Kidney epithelial cell (primary cell): ENCODE data around the gene ORMDL2. TPM values are rescaled to one million over a fixed set of nuclear protein-coding genes. Genes with fewer than 3 reads are reported as not detected.
"Not testable (repeated sequence)": the region's sequence is repeated elsewhere in the genome, so short reads cannot be mapped to it uniquely, and the experiment has no call there.

Source experiments
- DNase-seq: peaks from one replicate; pipeline ENCODE4 v3.0.0-alpha.2; 2010; ENCODE audit warnings: low read depth
- H3K27me3 ChIP-seq: 2 replicates; pipeline ENCODE4 v1.6.0; 2011; ENCODE audit warnings: low read length; ENCODE audit not compliant: control insufficient read depth, insufficient read depth
- H3K36me3 ChIP-seq: 2 replicates; pipeline ENCODE4 v1.5.1; 2011; ENCODE audit warnings: low read length; ENCODE audit not compliant: control insufficient read depth, insufficient read depth
- H3K4me3 ChIP-seq: 2 replicates; pipeline ENCODE4 v1.5.1; 2011; ENCODE audit warnings: low read depth, mild to moderate bottlenecking, control low read depth, low read length
- total RNA-seq: library from RNA; depleted of rRNA; stranded (reverse); fragments of >200 nt; gene quantifications from 2 replicates; pipeline ENCODE4 v1.2.3, GENCODE V29; 2015
- TF ChIP-seq, protein P1 (sequence below): IDR thresholded peaks from 2 replicates; pipeline ENCODE4 v1.5.1; 2011; ENCODE audit warnings: mild to moderate bottlenecking, moderate library complexity, low read length, control low read depth, inconsistent platforms; ENCODE audit not compliant: insufficient read depth, poor library complexity, severe bottlenecking

ORMDL2 gene
- total RNA-seq, 1 donor from 2014 or later, result 37.0 TPM

DNA sequence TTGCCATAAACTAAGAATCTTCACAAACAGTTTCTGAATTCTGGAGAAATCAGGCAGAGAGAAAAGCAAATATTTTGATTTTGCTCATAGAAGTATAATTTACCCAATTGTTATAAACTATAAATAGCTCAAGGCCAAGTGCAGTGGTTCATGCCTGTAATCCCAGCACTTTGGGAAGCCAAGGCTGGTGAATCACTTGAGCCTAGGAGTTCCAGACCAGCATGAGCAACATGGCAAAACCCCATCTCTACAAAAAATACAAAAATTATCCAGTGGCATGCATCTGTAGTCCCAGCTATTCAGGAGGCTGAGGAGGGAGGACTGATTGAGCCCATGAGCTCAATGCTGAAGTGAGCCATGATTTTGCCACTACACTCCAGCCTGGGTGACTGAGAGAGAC, 44.4 kb downstream of the ORMDL2 start:
- Histone ChIP-seq H3K36me3 (no peaks in the 10 kb centered on the region), H3K27me3 (no peaks in the 10 kb centered on the region), H3K4me3 (no peak overlapping the region)
- TF ChIP-seq, protein P1, sequence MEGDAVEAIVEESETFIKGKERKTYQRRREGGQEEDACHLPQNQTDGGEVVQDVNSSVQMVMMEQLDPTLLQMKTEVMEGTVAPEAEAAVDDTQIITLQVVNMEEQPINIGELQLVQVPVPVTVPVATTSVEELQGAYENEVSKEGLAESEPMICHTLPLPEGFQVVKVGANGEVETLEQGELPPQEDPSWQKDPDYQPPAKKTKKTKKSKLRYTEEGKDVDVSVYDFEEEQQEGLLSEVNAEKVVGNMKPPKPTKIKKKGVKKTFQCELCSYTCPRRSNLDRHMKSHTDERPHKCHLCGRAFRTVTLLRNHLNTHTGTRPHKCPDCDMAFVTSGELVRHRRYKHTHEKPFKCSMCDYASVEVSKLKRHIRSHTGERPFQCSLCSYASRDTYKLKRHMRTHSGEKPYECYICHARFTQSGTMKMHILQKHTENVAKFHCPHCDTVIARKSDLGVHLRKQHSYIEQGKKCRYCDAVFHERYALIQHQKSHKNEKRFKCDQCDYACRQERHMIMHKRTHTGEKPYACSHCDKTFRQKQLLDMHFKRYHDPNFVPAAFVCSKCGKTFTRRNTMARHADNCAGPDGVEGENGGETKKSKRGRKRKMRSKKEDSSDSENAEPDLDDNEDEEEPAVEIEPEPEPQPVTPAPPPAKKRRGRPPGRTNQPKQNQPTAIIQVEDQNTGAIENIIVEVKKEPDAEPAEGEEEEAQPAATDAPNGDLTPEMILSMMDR, result no peak
- DNase-seq, result no peak

DNA sequence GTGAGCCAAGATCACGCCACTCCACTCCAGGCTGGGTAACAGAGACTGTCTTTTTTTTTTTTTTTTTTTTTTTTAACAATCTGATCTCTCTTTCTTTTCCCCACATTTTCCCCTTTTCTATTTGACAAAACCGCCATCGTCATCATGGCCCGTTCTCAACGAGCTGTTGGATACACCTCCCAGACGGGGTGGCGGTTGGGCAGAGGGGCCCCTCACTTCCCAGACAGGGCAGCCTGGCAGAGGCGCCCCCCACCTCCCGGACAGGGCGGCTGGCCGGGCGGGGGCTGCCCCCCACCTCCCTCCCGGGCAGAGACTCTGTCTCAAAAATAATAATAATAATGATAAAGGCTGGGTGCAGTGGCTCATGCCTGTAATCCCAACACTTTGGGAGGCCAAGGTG, 45.1 kb downstream of the ORMDL2 start:
- H3K4me3 ChIP-seq, H3K27me3 ChIP-seq, H3K36me3 ChIP-seq, DNase-seq: not testable (repeated sequence)

DNA sequence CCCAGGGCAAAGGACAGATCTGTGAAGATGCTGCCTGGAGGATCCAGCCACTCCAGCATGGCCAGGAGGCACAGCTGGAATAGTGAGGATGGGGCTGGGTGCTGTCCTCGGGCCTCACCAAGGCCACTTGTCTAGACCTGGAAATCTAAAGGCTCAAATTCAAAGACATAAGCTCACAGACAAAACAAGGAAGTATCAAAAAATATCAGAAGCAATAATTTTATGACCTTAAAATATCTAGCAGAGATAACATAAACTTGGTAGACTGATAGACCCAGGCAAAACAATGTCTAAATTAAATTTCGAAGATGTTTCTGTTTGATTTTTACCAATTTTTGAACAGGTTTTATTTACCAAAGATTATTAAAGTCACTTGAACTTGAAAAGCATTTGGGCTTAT, 47.5 kb downstream of the ORMDL2 start:
- H3K27me3 ChIP-seq, result no peaks in the 10 kb centered on the region
- TF ChIP-seq, protein P1, result no peak
- H3K36me3 ChIP-seq, result no peaks in the 10 kb centered on the region
- no peak overlapping the region for H3K4me3 ChIP-seq
- no peak for DNase-seq

DNA sequence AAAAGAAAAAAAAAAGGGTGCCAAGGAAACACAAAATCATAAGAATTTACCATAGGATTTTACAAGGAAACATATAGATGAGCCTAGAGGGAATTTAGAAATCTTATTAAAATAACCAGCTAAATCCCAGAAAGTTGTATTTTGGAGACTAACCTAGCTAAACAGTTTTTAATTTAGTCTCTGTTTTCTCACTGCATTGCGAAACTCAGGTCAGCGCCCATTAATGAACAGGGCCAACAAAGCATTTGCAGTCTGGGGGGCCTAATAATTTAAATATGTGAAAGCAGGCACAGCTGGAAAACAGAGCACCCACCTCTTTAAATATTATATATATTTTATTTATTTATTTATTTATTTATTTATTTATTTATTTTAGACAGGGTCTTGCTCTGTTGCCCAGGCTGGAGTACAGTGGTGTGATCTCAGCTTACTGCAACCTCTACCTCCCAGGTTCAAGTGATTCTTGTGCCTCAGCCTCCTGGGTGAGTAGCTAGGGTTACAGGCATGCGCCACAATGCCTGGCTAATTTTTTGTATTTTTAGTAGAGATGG, 48.7 kb downstream of the ORMDL2 start:
- H3K36me3 ChIP-seq, H3K4me3 ChIP-seq, H3K27me3 ChIP-seq, DNase-seq: not testable (repeated sequence)

Other genes starting within 250 kb of the ORMDL2 start
- not detected in 2 replicates for gene OR2AP1, start 245.6 kb upstream of the ORMDL2 start, total RNA-seq
- gene OR10P1, start 181.1 kb upstream of the ORMDL2 start, total RNA-seq, result not detected in 2 replicates
- 2.0 and 6.4 TPM in 2 replicates for gene ITGA7, start 110.1 kb upstream of the ORMDL2 start, total RNA-seq
- gene BLOC1S1, start 102.0 kb upstream of the ORMDL2 start, total RNA-seq, result 109 and 131 TPM in 2 replicates
- 3.6 and 4.7 TPM in 2 replicates for gene RDH5, start 97.6 kb upstream of the ORMDL2 start, total RNA-seq
- 1,013 and 1,149 TPM in 2 replicates for gene CD63, start 89.0 kb upstream of the ORMDL2 start, total RNA-seq
- 5.4 and 10.7 TPM in 2 replicates for gene GDF11, start 74.9 kb upstream of the ORMDL2 start, total RNA-seq
- 123 and 141 TPM in 2 replicates for gene SARNP, start 317 bp upstream of the ORMDL2 start, total RNA-seq
- 35.3 and 36.9 TPM in 2 replicates for gene DNAJC14, start 11.5 kb downstream of the ORMDL2 start, total RNA-seq
- 0.07 and 0.08 TPM in 2 replicates for gene MMP19, start 24.9 kb downstream of the ORMDL2 start, total RNA-seq
- 43.5 and 47.6 TPM in 2 replicates for gene PYM1, start 109.9 kb downstream of the ORMDL2 start, total RNA-seq
- gene DGKA, start 113.1 kb downstream of the ORMDL2 start, total RNA-seq, result 59.4 and 60.9 TPM in 2 replicates
- 0.96 and 1.1 TPM in 2 replicates for gene PMEL, start 148.0 kb downstream of the ORMDL2 start, total RNA-seq
- gene CDK2, start 148.8 kb downstream of the ORMDL2 start, total RNA-seq, result 21.4 and 23.2 TPM in 2 replicates
- gene RAB5B, start 156.0 kb downstream of the ORMDL2 start, total RNA-seq, result 78.2 and 81.0 TPM in 2 replicates
- 12.0 and 18.0 TPM in 2 replicates for gene SUOX, start 179.2 kb downstream of the ORMDL2 start, total RNA-seq
- 5.7 and 5.8 TPM in 2 replicates for gene IKZF4, start 203.0 kb downstream of the ORMDL2 start, total RNA-seq
- 1,382 and 1,633 TPM in 2 replicates for gene RPS26, start 223.9 kb downstream of the ORMDL2 start, total RNA-seq